NOMO-1 treated with DMSO at 0.1 percent for 48 hours (cell line): ENCODE results near the gene ETS1.

Source experiments
- DNase-seq: peaks from one replicate; lab custom pipeline; 2025; ENCODE audit not compliant: unreplicated experiment; lab: John Stamatoyannopoulos, UW

Gene ETS1

DNA sequence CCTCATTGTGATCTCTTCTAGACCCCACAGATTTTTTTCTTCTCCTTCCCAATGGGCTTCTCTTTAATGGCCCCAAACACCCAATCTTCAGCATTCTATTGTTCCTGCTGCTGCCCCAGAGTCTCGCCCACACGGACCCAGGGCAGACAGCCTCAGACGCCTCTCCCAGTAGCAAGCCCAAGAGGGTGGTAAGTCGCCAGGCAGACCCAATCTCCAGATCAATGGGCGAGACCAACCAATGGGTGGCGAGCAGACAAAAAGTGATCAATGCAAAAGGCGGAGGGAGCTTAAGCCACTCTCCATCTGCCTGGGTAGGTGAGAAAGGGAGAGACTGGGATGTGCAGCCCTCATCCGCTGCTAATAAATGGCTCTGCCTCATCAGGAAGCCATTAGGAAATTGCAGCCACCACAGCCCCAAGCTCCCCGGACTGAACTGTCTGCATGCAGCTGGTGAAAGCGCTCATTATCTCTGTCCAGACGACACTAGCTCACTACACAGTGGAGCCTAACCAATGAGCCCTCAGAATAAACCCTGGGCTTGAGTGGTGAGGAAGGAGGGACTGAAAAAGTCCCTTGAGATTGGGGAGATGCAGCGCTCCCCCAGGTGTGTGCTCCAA, 81.8 kb downstream of the ETS1 start:
- no peak for DNase-seq

DNA sequence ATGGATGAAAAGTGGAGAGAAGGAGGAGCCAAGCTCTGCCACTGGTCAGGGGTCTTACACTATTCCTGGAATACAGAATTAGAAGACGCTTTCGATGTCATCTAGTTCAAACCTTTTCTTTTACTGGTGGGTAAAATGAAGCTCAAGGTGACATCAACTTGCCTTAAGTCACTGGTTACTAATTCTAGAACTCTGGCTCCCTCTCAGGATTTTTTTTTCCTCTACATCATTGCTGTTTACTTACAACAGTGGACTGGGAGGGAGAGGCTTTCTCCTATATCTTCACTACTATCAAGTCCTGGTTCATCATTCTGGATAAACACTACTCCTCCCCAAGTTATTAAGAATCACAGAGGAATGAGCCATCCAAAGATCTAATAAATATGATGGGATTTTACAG, 82.9 kb downstream of the ETS1 start:
- DNase-seq: no peak

DNA sequence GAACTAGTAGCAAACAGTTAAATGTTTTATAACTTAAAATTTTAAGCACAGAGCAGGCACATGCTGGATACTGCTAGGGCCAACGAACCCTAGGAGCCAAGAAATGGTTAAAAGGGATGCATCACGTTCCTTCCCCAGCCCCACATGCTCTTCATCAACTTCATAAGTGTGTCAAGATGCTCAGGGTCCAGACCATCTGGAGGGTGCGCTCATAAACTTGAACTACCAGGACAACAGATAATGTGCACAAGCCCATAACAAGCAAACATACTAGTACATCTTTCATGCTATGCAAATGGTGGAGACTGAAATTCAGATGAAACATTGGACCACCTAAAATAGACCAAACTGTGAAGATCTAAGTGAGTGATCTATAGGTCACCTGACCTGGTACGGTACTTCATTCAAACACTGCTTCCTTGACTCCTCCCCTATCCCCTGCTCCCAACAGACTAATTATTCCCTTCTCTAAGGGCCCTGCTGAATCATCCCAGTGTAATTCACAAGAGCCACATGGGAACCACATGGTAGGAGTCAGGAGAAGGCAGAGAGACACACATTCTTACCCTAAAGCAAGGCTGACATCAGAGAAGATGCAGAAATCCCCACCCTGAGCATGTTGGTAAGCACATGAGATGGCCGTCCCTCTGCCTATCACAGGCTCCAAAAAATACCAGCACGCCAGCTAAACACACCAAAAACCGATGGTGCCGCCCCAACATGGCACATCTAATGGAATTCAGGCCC, 83.9 kb downstream of the ETS1 start:
- no peak for DNase-seq

DNA sequence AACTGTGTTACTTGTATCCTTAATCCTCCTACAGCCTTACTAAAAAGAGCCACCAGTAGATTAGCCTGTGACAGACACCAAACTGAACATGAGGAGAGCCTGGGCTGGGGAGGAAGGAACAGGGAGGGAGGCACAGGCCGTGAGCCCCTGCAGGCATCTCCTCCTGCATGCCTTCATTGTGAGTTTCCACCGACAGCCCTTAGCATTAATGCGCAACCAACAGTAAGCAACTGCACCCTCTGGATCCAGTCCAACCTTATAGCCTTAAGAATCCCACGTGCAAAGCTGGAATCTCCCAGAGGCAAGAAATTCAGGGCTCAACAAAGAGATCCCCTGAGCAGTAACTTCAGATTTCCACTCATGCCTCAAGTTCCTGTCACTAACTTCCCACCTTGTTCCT, 84.6 kb downstream of the ETS1 start:
- DNase-seq: no peak

GRCh38 chr11:128501632-128502549, 85.5 kb downstream of the ETS1 start:
- no peak for DNase-seq

GRCh38 chr11:128501008-128501407, 86.3 kb downstream of the ETS1 start:
- DNase-seq: no peak

DNA sequence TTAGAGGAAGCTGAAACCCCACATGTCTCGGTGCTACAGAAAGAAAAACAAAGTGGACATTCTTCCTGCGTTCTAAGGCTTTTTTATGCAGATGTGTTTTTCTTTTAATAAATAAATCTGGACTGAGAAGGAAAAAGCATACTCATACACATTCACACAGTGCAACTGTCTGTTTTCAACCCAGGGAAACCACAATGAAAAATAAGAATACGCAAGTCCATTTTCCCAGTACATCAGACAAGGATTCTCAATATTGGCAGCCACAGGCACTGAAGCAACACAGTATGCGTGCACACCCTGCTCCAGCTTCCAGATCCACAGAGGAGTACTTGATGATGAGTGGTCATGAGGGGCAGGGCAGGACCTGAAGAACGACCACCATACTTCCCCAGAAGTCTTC, 86.9 kb downstream of the ETS1 start:
- DNase-seq: no peak

DNA sequence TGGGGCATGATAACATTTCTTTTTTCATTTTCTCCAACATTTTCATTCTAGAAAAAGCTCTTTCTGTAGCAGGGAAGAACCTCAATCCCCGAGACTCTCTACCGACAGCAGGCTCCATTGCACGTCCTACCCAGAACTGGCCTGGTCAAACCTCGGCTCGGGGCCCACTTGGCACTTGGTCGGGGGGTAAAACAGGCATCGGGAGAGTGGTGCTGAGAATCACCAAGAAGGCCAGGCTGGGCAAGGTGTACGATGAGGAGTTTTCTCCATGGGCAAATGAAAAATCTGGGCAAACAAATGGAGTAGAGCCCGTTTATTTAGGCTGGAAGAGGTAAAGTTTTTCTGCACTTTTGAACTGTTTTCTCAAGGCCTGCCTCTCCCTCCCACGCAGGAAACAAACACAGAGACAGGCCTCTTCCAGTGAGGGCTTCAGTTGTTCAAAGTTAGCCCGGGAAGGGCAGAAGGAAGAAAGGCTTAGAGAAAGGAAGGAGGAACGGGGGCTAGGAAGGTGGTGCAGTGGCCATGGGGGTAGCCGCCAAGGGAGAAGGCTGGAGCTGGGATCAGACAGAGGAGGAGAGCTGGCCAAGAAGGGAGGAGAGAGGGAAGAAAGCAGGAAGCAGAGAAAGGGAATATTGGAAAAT, 87.6 kb downstream of the ETS1 start:
- no peak for DNase-seq

DNA sequence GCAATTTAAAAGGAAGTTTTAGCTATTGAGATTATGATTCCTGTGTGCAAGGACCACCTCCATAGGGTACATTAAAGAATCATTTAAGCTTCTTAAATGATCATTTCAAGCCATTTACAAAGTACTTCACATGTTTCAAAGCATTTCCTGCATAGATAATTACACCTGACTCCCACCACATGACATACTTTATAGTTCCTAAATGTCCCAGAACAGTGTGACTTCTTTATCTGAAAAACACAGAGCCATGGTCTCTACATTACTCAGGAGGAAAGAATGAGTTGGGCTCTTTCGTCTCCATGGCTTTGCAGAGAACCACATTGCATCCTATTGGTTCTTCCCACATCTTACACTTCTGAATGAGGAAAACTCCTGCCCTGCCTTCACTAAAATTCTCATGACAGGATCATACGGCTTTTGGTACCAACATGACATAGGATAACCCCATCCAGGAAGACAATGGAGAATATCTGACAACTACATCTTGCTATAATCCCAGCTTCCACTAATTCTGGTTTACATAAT, 88.6 kb downstream of the ETS1 start:
- DNase-seq: no peak

- DNase-seq: no peak
These were observed 89.6 kb downstream of the ETS1 start for GRCh38 chr11:128497776-128498095.

GRCh38 chr11:128497061-128497775, 90.1 kb downstream of the ETS1 start:
- DNase-seq: no peak

GRCh38 chr11:128496692-128497060, 90.7 kb downstream of the ETS1 start:
- peak; percentile 55 for DNase-seq

- no peak for DNase-seq
These were observed 91.1 kb downstream of the ETS1 start for GRCh38 chr11:128496249-128496648.

GRCh38 chr11:128494418-128495332, 92.7 kb downstream of the ETS1 start:
- DNase-seq: no peak

DNA sequence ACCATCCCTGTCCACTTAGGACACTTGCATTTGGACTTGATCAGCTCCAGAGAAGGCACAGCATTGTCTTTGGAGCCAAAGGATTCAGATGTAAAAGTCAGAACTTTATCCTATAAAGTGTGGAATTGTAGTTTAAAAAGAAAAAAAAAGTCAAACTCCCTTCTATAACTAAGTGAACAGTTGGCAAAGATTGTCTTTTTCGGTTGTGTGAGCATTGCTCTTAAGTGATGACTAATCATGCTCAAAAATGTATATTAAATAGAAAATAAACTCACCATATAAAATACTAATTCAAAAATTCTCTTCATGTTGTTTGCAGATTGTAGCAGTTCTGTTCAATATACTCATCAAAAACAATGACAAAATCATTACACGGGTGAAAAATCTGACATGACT, 93.8 kb downstream of the ETS1 start:
- no peak for DNase-seq

- no peak for DNase-seq
These were observed 94.3 kb downstream of the ETS1 start for GRCh38 chr11:128492903-128493569.

- no peak for DNase-seq
These were observed 94.9 kb downstream of the ETS1 start for GRCh38 chr11:128492461-128492860.

GRCh38 chr11:128491195-128491936, 96.0 kb downstream of the ETS1 start:
- DNase-seq: no peak
